ENCODE results near the gene DNPH1. TPM values are rescaled to one million over a fixed set of nuclear protein-coding genes. Genes with fewer than 3 reads are reported as not detected.

DNPH1 gene
- total RNA-seq, 1 experiment from 2014 or later: 47.0 TPM

GRCh38 chr6:43250992-43251373 lies 21.7 kb upstream of the DNPH1 start:
- Histone ChIP-seq H4K5ac (ENCODE audit: insufficient read length, low read depth, low read length) (no peak overlapping the region), H3K23ac (ENCODE audit: insufficient read length, low read depth, low read length) (no peak overlapping the region), H3K4me1 (ENCODE audit: insufficient read depth, low read length) (no peaks in the 10 kb centered on the region), H3K4ac (ENCODE audit: low read depth, low read length) (no peak overlapping the region), H4K91ac (ENCODE audit: insufficient read length, low read depth, low read length) (no peak overlapping the region), H3K79me1 (ENCODE audit: insufficient read depth, low read depth, low read length, poor library complexity, severe bottlenecking) (no peaks in the 10 kb centered on the region), H2AK5ac (ENCODE audit: insufficient read length, low read length) (no peak overlapping the region), H3K27me3 (ENCODE audit: insufficient read depth, low read length) (no peaks in the 10 kb centered on the region), H3K18ac (ENCODE audit: insufficient read length, low read depth, low read length) (no peak overlapping the region), H3K23me2 (ENCODE audit: insufficient read length, low read depth, low read length, poor library complexity, severe bottlenecking) (peaks cover 7% of the 10 kb centered on the region), H4K8ac (replicated peaks; ENCODE audit: insufficient read length, low read depth, low read length) (no peak overlapping the region), H2BK120ac (ENCODE audit: low read depth, low read length, poor library complexity, severe bottlenecking) (no peak overlapping the region), H2AFZ (ENCODE audit: low read length) (no peak overlapping the region), H2BK12ac (ENCODE audit: insufficient read length, low read depth, low read length) (no peak overlapping the region), H3T11ph (ENCODE audit: low read length) (no peak overlapping the region), H3K9me3 (ENCODE audit: control insufficient read depth, low read depth, low read length) (no peaks in the 10 kb centered on the region), H3K9ac (ENCODE audit: extremely low read depth, insufficient read length, low read length) (no peak overlapping the region), H2BK20ac (ENCODE audit: low read depth, low read length, poor library complexity, severe bottlenecking) (no peak overlapping the region), H2BK15ac (ENCODE audit: low read depth, low read length) (no peak overlapping the region), H2BK5ac (ENCODE audit: insufficient read length, low read length) (no peak overlapping the region), H3K4me2 (ENCODE audit: insufficient read depth, insufficient read length, low read length) (no peak overlapping the region), H4K20me1 (ENCODE audit: control insufficient read depth, insufficient read depth, insufficient read length) (no peaks in the 10 kb centered on the region), H3K14ac (ENCODE audit: insufficient read depth, low read length) (no peak overlapping the region), H3K27ac (ENCODE audit: insufficient read length, low read depth, low read length) (no peak overlapping the region), H3K56ac (ENCODE audit: insufficient read length, low read depth, low read length) (no peak overlapping the region), H3K79me2 (ENCODE audit: insufficient read depth, low read length) (no peaks in the 10 kb centered on the region)
- H3K27ac Mint-ChIP-seq: peak overlapping the region in 2 of 3 experiments; percentile 6 to 25; a peak in 2 of 7 replicates
- no peaks in the 10 kb centered on the region for H3K9me3 Mint-ChIP-seq
- DNase-seq: no peak
- no peak overlapping the region for H3K4me3 Mint-ChIP-seq
- H3K27me3 Mint-ChIP-seq (ENCODE audit: low read depth): peaks cover 29% of the 10 kb centered on the region
- no peak for TF ChIP-seq CTCF (conservative IDR thresholded peaks at IDR 0.05)
- H3K4me1 Mint-ChIP-seq: peaks cover 22 to 29% of the 10 kb centered on the region in 2 experiments
- WGBS (ENCODE audit: extremely low coverage, insufficient read length, low lambda C conversion rate): no CpG with 5 or more reads among the region's 8 CpGs
- peaks cover 0 to 2% (median 0%) of the 10 kb centered on the region in 3 experiments; a peak in 1 of 7 replicates for H3K36me3 Mint-ChIP-seq (ENCODE audit: insufficient read depth in 1 of 3, low read depth in 3 of 3)
